DMS114 treated with DMSO at 0.1 percent for 48 hours (cell line): ENCODE measurements around the gene SLC9A8.

Experiments
- DNase-seq: peaks from one replicate; lab custom pipeline; 2025; ENCODE audit not compliant: unreplicated experiment; lab: John Stamatoyannopoulos, UW

SLC9A8 gene

GRCh38 chr20:49871391-49871948 lies 58.8 kb downstream of the SLC9A8 start:
- DNase-seq: no peak

- DNase-seq: no peak
Observed at GRCh38 chr20:49872056-49872455, 59.4 kb downstream of the SLC9A8 start.

DNA sequence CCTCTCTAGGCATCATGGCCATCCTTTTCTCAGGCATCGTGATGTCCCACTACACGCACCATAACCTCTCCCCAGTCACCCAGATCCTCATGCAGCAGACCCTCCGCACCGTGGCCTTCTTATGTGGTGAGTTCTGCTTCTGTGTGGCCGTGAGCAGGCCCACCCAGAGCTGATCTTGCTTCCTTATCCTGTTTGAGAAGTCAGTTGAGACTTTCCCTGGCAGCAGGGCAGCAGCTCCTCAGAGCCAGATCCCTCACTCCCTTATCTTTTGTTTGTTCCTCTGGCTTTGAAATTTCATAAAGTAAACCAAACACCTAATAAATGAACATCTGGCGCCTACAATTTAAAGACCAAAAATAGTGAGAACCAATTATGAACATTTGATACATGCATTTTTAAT lies 62.1 kb downstream of the SLC9A8 start:
- no peak for DNase-seq

DNA sequence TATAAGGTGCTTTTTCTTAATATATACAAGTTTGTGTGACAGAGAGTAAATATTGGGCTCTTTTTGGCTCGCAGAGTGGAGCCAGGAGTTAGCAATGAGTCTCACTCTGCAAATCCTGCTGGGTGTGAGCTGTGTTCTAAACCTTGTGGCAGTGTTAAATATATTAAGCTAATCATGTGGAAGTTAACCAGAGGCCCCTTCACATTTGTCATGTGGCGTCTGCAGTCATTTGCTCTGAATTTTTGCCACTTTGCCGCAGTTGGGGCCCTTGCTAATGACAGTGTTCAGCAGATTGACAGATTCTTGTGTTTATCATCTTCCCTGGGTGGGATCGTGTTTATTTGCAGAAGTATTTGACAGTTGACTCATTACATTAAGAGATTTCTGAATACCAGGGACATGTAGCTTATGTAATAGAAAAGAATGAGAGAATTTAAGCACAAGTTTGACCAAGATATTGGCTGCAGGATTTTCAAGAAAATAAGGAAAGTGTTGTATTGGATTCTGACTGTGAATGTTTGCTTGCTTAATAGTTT lies 64.8 kb downstream of the SLC9A8 start:
- DNase-seq: no peak

GRCh38 chr20:49878977-49879376 lies 66.3 kb downstream of the SLC9A8 start:
- DNase-seq: no peak

DNA sequence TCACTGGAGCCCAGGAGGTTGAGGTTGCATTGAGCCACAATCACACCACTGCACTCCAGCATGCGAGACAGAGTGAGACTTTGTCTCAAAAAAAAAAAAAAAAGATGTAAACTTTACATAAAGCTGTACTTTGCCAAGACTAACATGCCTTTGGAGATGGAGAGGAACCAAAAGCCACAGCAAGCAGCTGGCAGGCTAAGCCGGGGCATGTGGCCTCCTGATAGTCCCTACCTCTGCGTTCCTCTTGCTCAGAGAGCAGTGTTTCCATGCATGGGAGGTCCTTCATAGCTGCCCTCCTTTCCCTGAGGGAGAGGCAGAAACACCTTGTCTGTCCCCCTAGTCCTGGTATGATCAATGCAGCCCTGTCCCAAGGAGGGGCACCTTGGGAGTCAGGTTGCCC lies 67.5 kb downstream of the SLC9A8 start:
- DNase-seq: no peak

GRCh38 chr20:49880724-49881445 lies 68.3 kb downstream of the SLC9A8 start:
- no peak for DNase-seq

GRCh38 chr20:49882171-49882970 lies 69.7 kb downstream of the SLC9A8 start:
- no peak for DNase-seq

GRCh38 chr20:49883246-49883802 lies 70.7 kb downstream of the SLC9A8 start:
- DNase-seq: no peak

DNA sequence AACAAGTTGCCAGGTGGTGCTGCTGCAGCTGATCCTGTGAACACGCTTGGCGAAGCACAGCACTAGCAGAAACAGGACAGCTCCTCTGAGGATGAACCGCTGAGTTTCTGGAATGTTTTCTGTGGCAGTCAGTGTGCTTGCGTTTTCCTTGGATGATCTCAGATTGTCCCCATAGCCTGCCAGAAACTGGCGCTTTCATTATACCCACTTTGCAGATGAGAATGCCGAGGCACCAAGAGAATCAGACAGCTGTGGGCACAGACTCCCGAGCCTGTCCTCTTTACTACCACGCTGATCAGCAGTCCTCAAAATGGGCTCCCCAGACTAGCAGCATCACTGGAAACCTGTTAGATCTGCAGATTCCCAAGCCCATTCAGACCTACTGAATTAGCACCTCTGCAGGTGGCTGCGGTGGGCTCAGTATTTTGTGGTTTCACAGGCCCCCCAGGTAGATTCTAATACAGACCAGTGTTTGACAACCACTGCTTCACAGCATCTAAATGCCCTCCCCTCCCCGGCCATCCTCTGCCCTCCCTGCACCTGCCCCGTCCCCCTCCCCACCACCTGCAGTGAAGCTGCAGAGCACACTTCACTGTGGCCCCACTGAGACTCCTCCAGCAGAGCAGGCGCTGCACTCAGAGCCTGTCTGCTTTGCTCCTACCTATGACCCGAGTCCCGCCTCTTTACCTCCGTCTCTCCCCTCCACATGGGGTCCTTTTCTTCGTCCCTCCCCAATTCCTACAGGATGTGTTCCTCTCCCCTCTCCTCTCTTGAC lies 73.1 kb downstream of the SLC9A8 start:
- no peak for DNase-seq

- DNase-seq: no peak
Observed at GRCh38 chr20:49886571-49887213, 74.1 kb downstream of the SLC9A8 start.

GRCh38 chr20:49887251-49888211 lies 74.9 kb downstream of the SLC9A8 start:
- DNase-seq: no peak

GRCh38 chr20:49888212-49889000 lies 75.8 kb downstream of the SLC9A8 start:
- DNase-seq: peak; percentile 53

- no peak for DNase-seq
Observed at GRCh38 chr20:49889001-49889934, 76.6 kb downstream of the SLC9A8 start.

GRCh38 chr20:49889935-49890333 lies 77.3 kb downstream of the SLC9A8 start:
- no peak for DNase-seq

GRCh38 chr20:49890471-49891361 lies 78.1 kb downstream of the SLC9A8 start:
- no peak for DNase-seq
